ENCODE data around the gene KIF2B. TPM values are rescaled to one million over a fixed set of nuclear protein-coding genes. Genes with fewer than 3 reads are reported as not detected.
"Not testable (repeated sequence)": the region's sequence is repeated elsewhere in the genome, so short reads cannot be mapped to it uniquely, and the experiment has no call there.

The KIF2B gene
- total RNA-seq, 2 donors from 2014 or later = not detected

DNA sequence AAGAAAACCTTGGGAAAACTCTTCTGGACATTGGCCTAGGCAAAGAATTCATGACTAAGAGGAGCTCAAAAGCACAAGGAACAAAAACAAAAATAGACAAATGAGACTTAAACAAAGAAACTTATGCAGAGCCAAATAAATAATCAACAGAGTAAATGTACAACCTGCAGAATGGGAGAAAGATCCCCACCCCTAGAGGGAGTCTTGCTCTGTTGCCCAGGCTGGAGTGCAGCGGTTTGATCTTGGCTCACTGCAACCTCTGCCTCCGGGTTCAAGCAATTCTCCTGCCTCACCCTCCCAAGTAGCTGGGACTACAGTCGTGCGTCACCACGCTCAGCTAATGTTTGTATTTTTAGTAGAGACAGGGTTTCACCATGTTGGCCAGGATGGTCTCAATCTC lies 48.4 kb downstream of the KIF2B start:
- not testable (repeated sequence) for H3K36me3 Mint-ChIP-seq; ATAC-seq; DNase-seq (ENCODE audit: low spot score in 2 of 2); H3K27ac Mint-ChIP-seq
- peaks cover 15 to 17% of the 10 kb centered on the region in 2 donors for H3K9me3 Mint-ChIP-seq
